Subcutaneous abdominal adipose tissue (tissue), 5 donors: ENCODE data around the gene HOXC12.
A peak's percentile ranks its signal among the peaks of the same experiment; 100 is the strongest.

Source experiments
- H3K27ac ChIP-seq: one replicate; pipeline ENCODE4 v1.7.0; 2013; ENCODE audit warnings: low read depth, mild to moderate bottlenecking, inconsistent platforms, low read length, moderate library complexity
- H3K27me3 ChIP-seq, 5 donors: one replicate each; pipeline ENCODE4 v1.7.0; 2013; ENCODE audit warnings: low read length in 5 of 5, inconsistent platforms in 1 of 5; ENCODE audit not compliant: control insufficient read depth in 5 of 5, insufficient read depth in 4 of 5
- H3K36me3 ChIP-seq, 5 donors: one replicate each; pipeline ENCODE4 v1.7.0; 2013; ENCODE audit warnings: low read length in 5 of 5; ENCODE audit not compliant: control insufficient read depth in 5 of 5, insufficient read depth in 5 of 5
- H3K4me1 ChIP-seq, 5 donors: one replicate each; pipeline ENCODE4 v1.7.0; 2013; ENCODE audit warnings: low read length in 5 of 5, mild to moderate bottlenecking in 3 of 5, moderate library complexity in 1 of 5; ENCODE audit not compliant: control insufficient read depth in 5 of 5, insufficient read depth in 5 of 5
- H3K4me3 ChIP-seq, 5 donors: one replicate each; pipeline ENCODE4 v1.7.0; 2013; ENCODE audit warnings: low read length in 5 of 5, low read depth in 1 of 5
- H3K9ac ChIP-seq, 5 donors: one replicate each; pipeline ENCODE4 v1.7.0; 2013; ENCODE audit warnings: low read length in 5 of 5, mild to moderate bottlenecking in 4 of 5, moderate library complexity in 3 of 5
- H3K9me3 ChIP-seq, 5 donors: one replicate each; pipeline ENCODE4 v1.7.0; 2013; ENCODE audit warnings: low read length in 5 of 5; ENCODE audit not compliant: control insufficient read depth in 5 of 5
- donor health status: healthy.
- donor health status: healthy.
- donor health status: healthy.
- donor health status: healthy.
- donor health status: healthy.

Gene HOXC12

DNA sequence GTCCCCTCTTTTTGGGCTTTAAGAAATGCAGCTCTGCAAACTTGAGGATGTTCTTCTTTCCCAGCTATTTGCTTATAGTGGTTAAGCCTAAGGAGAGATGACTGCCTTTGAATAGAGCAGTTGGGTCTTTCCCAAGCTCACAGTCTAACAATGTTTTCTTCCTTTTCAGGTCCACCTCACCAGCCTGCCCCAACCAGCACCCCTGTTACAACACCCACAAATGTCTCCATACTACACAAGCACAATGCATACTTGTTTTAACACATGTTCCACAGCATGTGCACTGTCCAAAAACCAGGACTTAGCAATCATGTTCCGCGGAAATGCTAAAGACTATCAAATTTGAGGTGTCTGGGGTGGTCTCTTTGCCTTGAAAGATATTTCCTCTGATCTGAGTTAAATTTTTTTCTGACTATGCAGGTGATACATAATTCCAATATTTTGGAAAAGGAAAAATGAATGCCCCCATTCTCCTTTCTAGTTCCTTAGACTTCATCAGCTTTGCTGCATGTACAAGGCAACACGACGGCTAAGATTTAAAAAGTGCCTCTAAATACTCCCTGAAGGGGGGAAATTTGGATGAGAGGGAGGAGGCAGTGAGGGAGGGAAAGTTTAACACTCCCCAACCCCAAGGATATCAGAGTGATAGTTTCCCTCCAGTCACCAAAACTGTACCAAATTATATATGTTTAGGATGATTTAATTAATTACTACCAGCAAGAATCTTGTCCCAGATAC is 22.7 kb upstream of the HOXC12 start:
- H3K27me3 ChIP-seq: peaks cover 82 to 98% (median 89%) of the 10 kb centered on the region in 5 donors
- no peak overlapping the region for H3K27ac ChIP-seq
- peaks cover 0 to 3% (median 0%) of the 10 kb centered on the region in 5 donors for H3K9me3 ChIP-seq
- no peak overlapping the region for H3K4me3 ChIP-seq
- no peak overlapping the region for H3K9ac ChIP-seq
- peaks cover 0 to 9% (median 0%) of the 10 kb centered on the region in 5 donors for H3K4me1 ChIP-seq
- H3K36me3 ChIP-seq: no peaks in the 10 kb centered on the region

DNA sequence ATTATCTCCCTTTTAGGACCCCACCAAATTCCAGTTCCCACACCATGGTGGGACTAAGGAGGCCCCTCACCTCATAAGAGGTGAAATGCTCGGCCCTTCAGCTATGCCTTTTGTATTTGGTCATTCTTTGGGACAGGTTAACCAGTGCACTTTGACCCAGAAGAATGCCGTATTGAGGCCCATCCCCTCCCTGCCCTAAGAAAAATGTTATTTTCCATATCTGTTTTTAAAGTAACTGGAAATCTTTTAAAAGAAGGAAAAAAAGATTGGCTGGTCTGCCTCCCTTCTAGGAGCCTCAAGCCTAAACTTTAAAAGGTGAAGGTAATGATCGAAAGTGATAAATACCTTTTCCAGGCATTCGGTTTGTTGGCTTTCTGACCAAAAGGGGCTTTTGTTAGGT is 21.8 kb upstream of the HOXC12 start:
- H3K9me3 ChIP-seq: peaks cover 0 to 3% (median 0%) of the 10 kb centered on the region in 5 donors
- no peak overlapping the region for H3K9ac ChIP-seq
- no peak overlapping the region for H3K4me3 ChIP-seq
- no peak overlapping the region for H3K27ac ChIP-seq
- no peaks in the 10 kb centered on the region for H3K36me3 ChIP-seq
- peaks cover 0 to 5% (median 0%) of the 10 kb centered on the region in 5 donors for H3K4me1 ChIP-seq
- peaks cover 83 to 98% (median 93%) of the 10 kb centered on the region in 5 donors for H3K27me3 ChIP-seq

GRCh38 chr12:53935383-53936341 is 19.0 kb upstream of the HOXC12 start:
- Histone ChIP-seq H3K27ac (no peak overlapping the region), H3K27me3 (peaks cover 75 to 97% (median 91%) of the 10 kb centered on the region in 5 donors), H3K4me3 (no peak overlapping the region), H3K9me3 (no peaks in the 10 kb centered on the region), H3K4me1 (peaks cover 0 to 17% (median 4%) of the 10 kb centered on the region in 5 donors), H3K9ac (no peak overlapping the region), H3K36me3 (no peaks in the 10 kb centered on the region)

GRCh38 chr12:53937099-53937498 is 17.6 kb upstream of the HOXC12 start:
- peaks cover 0 to 17% (median 4%) of the 10 kb centered on the region in 5 donors for H3K4me1 ChIP-seq
- H3K27me3 ChIP-seq: peaks cover 79 to 95% (median 91%) of the 10 kb centered on the region in 5 donors
- no peak overlapping the region for H3K9ac ChIP-seq
- H3K36me3 ChIP-seq: no peaks in the 10 kb centered on the region
- H3K27ac ChIP-seq: no peak overlapping the region
- H3K4me3 ChIP-seq: no peak overlapping the region
- H3K9me3 ChIP-seq: no peaks in the 10 kb centered on the region

DNA sequence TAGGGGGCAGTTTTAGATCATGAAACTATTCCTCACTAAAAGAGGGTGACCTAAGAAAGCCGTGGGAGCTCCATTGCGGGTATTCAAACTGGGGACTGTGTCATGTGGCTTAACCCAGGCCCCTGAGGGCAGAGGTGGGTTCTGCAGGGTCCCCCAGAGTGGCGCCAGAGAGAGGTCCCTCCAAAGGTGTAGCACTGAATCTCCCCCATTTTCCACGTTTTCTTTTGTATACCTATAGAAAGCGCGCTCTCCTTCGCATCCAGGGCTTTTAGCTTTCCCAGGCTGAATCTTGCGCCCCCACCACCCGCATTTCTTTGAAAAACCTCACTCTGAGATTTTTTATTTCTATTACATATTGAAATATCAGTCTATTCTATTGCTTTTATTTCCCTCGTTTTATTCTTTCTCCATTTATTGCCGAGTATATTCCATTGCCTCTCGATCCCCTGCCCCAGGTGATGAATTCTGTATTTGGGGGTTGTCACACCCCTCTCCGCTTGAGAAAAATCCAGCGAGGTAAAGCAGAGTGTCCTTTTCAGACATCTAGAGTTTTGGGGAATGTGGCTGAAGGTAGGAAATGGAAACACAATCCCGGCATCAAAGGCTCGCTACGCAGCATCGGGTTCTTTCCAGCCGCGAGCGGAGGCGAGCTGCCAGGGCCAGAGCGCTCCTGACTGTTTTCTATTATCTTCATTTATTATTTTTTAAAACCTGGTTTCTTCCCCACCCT is 16.9 kb upstream of the HOXC12 start:
- Histone ChIP-seq H3K9me3 (no peaks in the 10 kb centered on the region), H3K27ac (no peak overlapping the region), H3K36me3 (no peaks in the 10 kb centered on the region), H3K4me3 (no peak overlapping the region), H3K9ac (no peak overlapping the region), H3K27me3 (peaks cover 79 to 94% (median 87%) of the 10 kb centered on the region in 5 donors), H3K4me1 (peaks cover 0 to 17% (median 4%) of the 10 kb centered on the region in 5 donors)

DNA sequence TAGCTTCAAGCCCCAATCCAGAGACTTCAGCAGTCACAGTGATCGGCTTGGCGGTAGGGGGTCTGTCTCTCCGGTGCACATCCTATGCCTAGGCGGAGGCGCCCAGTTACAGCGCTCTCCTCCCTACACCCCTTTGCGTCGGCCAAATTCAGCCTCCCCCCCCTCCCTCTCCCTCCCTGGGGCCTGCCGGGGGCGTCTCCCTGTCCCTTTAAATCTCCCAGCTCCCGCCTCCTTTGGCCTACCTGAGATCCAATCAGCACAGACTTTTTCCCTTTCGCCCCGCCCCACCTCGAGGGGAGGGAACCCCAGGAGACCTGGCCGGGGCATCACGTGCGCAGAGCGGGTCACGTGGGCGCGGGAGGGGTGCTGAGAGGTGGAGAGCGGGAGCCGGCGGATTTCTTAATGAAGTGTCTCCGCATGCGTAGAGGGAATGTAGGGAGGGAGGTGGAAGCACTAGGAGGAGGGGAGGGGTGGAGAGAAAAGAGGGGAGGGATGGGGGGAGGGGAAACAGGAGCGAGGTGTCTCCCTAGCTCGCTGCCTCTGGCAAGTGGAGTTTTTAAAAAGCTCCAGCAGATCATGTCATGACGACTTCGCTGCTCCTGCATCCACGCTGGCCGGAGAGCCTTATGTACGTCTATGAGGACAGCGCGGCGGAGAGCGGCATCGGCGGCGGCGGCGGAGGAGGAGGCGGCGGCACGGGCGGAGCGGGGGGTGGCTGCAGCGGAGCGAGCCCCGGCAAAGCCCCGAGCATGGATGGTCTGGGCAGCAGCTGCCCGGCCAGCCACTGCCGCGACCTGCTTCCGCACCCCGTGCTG is 16.2 kb upstream of the HOXC12 start, which contains the start of gene HOXC13:
Gene HOXC13, plus strand, starts transcription at position 506 of the 815 bp plus-strand sequence. Its CDS starts 76 bp downstream, at position 582.
- Histone ChIP-seq H3K4me3 (peak within 1 kb of the TSS in 1 of 5 donors; percentile 6), H3K27me3 (peaks cover 78 to 94% (median 83%) of the 10 kb centered on the region in 5 donors), H3K36me3 (no peaks in the 10 kb centered on the region), H3K9ac (no peak within 1 kb of the TSS), H3K4me1 (peaks cover 0 to 17% (median 4%) of the 10 kb centered on the region in 5 donors), H3K9me3 (no peaks in the 10 kb centered on the region), H3K27ac (no peak within 1 kb of the TSS)

DNA sequence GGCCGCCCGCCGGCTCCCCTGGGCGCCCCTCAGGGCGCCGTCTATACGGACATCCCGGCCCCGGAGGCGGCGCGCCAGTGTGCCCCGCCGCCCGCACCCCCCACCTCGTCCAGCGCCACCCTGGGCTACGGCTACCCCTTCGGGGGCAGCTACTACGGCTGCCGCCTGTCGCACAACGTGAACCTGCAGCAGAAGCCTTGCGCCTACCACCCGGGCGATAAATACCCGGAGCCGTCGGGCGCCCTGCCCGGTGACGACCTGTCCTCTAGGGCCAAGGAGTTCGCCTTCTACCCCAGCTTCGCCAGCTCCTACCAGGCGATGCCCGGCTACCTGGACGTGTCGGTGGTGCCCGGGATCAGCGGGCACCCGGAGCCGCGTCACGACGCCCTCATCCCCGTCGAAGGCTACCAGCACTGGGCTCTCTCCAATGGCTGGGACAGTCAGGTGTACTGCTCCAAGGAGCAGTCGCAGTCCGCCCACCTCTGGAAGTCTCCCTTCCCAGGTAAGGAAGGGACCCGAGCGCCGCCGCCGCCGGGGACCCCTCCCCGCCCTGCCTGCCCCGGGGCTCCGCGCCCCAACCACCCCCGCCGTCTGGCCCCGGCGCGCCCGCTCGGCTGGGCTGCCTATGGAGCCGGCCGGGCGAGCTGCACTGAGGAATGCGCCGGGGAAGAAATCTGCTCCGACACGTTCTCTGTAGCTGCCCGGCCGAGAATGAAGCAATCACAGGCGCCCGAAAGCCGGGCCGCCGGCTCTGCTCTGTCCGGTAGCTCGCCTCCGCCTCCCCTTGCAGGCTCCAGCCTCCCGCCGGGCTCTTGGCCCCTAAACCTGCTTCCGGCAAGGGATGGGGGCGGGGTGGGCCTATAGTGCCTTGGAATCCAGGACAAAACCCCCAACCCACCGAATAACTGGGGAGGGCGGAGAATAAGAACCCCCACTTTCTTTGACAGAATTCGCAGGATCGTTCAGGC is 15.3 kb upstream of the HOXC12 start:
- Histone ChIP-seq H3K27ac (no peak overlapping the region), H3K4me3 (no peak overlapping the region), H3K9ac (no peak overlapping the region), H3K9me3 (no peaks in the 10 kb centered on the region), H3K4me1 (peaks cover 0 to 17% (median 4%) of the 10 kb centered on the region in 5 donors), H3K36me3 (no peaks in the 10 kb centered on the region), H3K27me3 (peaks cover 78 to 94% (median 83%) of the 10 kb centered on the region in 5 donors)

GRCh38 chr12:53940443-53941014 is 14.2 kb upstream of the HOXC12 start:
- no peak overlapping the region for H3K9ac ChIP-seq
- no peaks in the 10 kb centered on the region for H3K36me3 ChIP-seq
- H3K4me1 ChIP-seq: peaks cover 0 to 16% (median 4%) of the 10 kb centered on the region in 5 donors
- H3K9me3 ChIP-seq: no peaks in the 10 kb centered on the region
- no peak overlapping the region for H3K4me3 ChIP-seq
- no peak overlapping the region for H3K27ac ChIP-seq
- H3K27me3 ChIP-seq: peaks cover 78 to 94% (median 84%) of the 10 kb centered on the region in 5 donors
